HG02885 (cell line): Measurements from ENCODE around the gene PLXDC2.
"Not testable (repeated sequence)": the region's sequence is repeated elsewhere in the genome, so short reads cannot be mapped to it uniquely, and the experiment has no call there.

Source experiments
- ATAC-seq: cut with Tn5 transposase; IDR thresholded peaks from one replicate; pipeline ENCODE4 v1.9.1; 2021; ENCODE audit warnings: mild to moderate bottlenecking; ENCODE audit not compliant: unreplicated experiment, poor library complexity

The PLXDC2 gene

GRCh38 chr10:19816411-19817230, at the start of gene PLXDC2:
PLXDC2 (plus strand) TSS chr10:19816432.
- ATAC-seq = no peak

- ATAC-seq = no peak
Observed at GRCh38 chr10:19767876-19768275, 48.4 kb upstream of the PLXDC2 start.

GRCh38 chr10:19769826-19770225, 46.4 kb upstream of the PLXDC2 start:
- not testable (repeated sequence) for ATAC-seq

- no peak for ATAC-seq
Observed at GRCh38 chr10:19772972-19773371, 43.3 kb upstream of the PLXDC2 start.

- ATAC-seq = no peak
Observed at GRCh38 chr10:19775296-19775695, 40.9 kb upstream of the PLXDC2 start.

- no peak for ATAC-seq
Observed at GRCh38 chr10:19777806-19778205, 38.4 kb upstream of the PLXDC2 start.

- no peak for ATAC-seq
Observed at GRCh38 chr10:19778996-19779395, 37.2 kb upstream of the PLXDC2 start.

GRCh38 chr10:19782430-19783089, 33.7 kb upstream of the PLXDC2 start:
- no peak for ATAC-seq

GRCh38 chr10:19783721-19784120, 32.5 kb upstream of the PLXDC2 start:
- no peak for ATAC-seq

- ATAC-seq = no peak
Observed at GRCh38 chr10:19785366-19785765, 30.9 kb upstream of the PLXDC2 start.

- peak; percentile 83 for ATAC-seq
Observed at GRCh38 chr10:19788075-19788686, 28.1 kb upstream of the PLXDC2 start.

- ATAC-seq = no peak
Observed at GRCh38 chr10:19788902-19789301, 27.3 kb upstream of the PLXDC2 start.

- no peak for ATAC-seq
Observed at GRCh38 chr10:19789607-19790006, 26.6 kb upstream of the PLXDC2 start.

GRCh38 chr10:19791032-19791431, 25.2 kb upstream of the PLXDC2 start:
- no peak for ATAC-seq

GRCh38 chr10:19795684-19796083, 20.5 kb upstream of the PLXDC2 start:
- no peak for ATAC-seq

- no peak for ATAC-seq
Observed at GRCh38 chr10:19800161-19800560, 16.1 kb upstream of the PLXDC2 start.

- no peak for ATAC-seq
Observed at GRCh38 chr10:19801369-19801768, 14.9 kb upstream of the PLXDC2 start.

- no peak for ATAC-seq
Observed at GRCh38 chr10:19803676-19804075, 12.6 kb upstream of the PLXDC2 start.

GRCh38 chr10:19809481-19809880, 6.8 kb upstream of the PLXDC2 start:
- ATAC-seq = no peak

GRCh38 chr10:19811540-19811939, 4.7 kb upstream of the PLXDC2 start:
- no peak for ATAC-seq

GRCh38 chr10:19812976-19813375, 3.3 kb upstream of the PLXDC2 start:
- no peak for ATAC-seq
